Skeletal muscle cell (primary cell): Measurements from ENCODE around the gene LAG3.

ENCODE experiments used
- DNase-seq: peaks from one replicate; pipeline ENCODE4 v3.0.0-alpha.2; 2010; ENCODE audit warnings: low read depth
- H3K4me3 ChIP-seq: 2 replicates; pipeline ENCODE4 v1.5.1; 2011; ENCODE audit warnings: low read depth, mild to moderate bottlenecking, control low read depth, low read length, moderate library complexity

The LAG3 gene

DNA sequence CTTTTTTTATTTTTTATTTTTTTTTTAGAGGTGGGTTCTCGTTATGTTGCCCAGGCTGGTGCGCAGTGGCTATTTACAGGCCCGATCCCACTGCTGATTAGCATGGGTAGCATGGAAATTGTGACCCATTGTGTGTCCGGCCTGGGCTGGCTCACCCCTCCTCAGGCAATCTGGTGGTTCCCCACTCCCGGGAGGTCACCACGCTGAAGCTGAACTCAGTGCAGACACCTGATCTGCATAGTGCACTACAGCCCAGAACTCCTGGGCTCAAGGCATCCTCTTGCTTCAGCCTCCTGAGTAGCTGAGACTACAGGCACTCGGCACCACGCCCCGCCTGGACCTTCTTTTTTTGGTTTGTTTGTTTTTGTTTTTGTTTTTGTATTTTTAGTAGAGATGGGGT is 11.5 kb downstream of the LAG3 start:
- no peak overlapping the region for H3K4me3 ChIP-seq
- DNase-seq = no peak

DNA sequence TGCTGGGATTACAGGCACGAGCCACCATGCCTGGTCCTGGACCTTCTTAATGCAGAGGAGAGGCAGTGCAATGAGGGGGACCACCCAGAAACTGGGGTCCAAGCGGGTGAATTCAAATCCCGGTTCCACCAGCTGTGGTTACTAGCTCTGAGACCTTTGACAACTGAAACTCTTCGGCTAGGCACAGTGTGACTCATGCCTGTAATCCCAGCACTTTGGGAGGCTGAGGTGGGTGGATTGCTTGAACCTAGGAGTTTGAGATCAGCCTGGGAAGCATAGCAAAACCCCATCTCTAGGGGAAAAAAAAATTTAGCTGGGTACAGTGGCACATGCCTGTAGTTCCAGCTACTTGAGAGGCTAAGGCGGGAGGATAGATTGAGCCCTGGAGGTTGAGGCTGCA is 12.0 kb downstream of the LAG3 start:
- H3K4me3 ChIP-seq = no peak overlapping the region
- no peak for DNase-seq

DNA sequence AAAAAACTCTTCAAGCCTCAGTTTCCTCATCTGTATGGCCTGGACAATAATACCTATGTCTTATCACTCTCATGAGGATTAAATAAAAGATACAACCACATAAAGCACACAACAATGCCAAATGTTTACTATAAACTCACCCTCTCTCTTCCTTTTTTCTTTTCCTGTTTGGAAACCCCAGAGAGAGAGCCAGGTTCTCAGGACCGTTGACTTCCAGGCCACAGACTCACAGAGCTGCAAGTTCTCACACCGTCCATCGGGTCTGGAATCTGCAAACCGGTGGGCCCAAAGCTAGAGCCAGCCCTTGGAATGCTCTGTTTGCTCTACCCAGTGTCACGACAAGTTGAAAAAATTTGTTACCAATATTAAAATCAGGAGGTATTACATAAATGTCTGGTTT is 12.4 kb downstream of the LAG3 start:
- no peak overlapping the region for H3K4me3 ChIP-seq

DNA sequence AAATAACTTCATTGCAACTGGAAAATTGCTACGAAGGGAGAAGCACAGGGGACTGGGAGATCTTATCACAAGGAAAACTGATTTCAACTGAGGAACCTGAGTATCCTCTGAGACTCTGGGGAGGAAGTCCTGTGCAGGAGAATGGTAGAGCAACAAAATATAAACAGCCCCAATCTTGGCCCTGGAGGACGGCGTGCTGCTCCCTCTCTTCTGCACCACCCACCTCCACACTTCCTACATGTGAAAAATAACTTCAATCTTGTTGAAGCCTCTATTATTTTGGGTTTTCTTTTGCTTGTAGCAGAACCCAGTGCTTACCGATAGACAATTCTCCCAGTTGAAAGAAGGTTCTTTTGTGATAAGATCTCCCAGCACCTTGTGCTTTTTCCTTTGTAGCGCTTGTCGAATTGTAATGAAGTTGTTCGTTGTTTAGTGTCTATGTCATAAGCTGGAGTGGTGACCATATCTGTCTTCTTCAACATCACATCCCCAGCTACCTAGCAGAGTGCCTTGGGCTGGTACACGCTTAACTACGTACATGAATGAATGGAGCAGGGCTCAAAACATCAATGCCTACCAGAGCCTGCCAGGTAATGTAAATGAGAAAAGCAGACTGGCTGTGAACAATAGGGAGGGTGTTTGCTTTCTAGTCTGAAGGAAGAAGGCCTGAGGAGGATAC is 14.2 kb downstream of the LAG3 start:
- no peak for DNase-seq
- H3K4me3 ChIP-seq = no peak overlapping the region

More for the DNA sequence above, 12.4 kb downstream of the LAG3 start:
- no peak for DNase-seq

DNA sequence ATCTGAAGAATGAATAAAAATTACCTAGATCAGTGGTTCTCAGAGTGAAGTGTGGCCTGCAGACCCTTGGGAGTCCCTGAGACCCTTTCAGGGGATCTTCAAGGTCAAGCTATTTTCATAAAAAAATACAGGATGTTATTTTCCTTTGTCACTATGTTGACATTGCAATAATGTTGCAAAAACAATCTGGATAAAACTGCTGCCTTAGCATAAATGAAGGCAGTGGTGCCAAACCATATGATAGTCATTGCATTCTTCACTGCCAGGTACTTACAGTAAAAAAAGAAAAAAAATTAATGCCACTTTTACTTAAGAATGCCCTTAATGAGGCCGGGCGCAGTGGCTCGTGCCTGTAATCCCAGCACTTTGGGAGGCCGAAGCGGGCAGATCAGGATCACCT is 15.0 kb downstream of the LAG3 start:
- no peak for DNase-seq
- no peak overlapping the region for H3K4me3 ChIP-seq

DNA sequence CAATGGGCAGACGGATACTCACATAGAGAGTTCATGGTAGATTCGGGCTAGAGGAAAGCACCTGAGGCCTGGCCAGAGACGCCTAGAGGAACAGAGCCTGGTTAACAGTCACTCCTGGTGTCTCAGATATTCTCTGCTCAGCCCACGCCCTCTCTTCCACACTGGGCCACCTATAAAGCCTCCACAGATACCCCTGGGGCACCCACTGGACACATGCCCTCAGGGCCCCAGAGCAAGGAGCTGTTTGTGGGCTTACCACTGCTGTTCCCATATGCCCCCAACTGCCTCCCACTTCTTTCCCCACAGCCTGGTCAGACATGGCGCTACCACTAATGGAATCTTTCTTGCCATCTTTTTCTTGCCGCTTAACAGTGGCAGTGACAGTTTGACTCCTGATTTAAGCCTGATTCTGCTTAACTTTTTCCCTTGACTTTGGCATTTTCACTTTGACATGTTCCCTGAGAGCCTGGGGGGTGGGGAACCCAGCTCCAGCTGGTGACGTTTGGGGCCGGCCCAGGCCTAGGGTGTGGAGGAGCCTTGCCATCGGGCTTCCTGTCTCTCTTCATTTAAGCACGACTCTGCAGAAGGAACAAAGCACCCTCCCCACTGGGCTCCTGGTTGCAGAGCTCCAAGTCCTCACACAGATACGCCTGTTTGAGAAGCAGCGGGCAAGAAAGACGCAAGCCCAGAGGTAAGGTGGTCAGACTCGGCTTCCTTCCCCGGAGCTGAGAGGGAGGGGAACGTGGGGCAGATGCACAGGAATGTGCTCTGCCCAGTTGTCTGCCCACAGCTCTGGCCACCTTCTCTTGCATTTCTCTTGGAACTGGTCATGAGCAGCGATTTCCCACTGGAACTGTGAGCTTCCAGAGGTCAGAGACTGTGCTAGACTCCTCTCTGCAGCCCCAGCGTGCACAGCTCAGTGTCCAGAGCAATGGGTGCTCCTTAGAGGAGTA is 16.9 kb downstream of the LAG3 start, which contains the start of gene CD4:
CD4 (plus strand) TSS at position 557 of the 953 bp plus-strand sequence. CDS start 10,611 bp downstream, outside the sequence.
- no peak within 1 kb of the TSS for H3K4me3 ChIP-seq
- DNase-seq = no peak

DNA sequence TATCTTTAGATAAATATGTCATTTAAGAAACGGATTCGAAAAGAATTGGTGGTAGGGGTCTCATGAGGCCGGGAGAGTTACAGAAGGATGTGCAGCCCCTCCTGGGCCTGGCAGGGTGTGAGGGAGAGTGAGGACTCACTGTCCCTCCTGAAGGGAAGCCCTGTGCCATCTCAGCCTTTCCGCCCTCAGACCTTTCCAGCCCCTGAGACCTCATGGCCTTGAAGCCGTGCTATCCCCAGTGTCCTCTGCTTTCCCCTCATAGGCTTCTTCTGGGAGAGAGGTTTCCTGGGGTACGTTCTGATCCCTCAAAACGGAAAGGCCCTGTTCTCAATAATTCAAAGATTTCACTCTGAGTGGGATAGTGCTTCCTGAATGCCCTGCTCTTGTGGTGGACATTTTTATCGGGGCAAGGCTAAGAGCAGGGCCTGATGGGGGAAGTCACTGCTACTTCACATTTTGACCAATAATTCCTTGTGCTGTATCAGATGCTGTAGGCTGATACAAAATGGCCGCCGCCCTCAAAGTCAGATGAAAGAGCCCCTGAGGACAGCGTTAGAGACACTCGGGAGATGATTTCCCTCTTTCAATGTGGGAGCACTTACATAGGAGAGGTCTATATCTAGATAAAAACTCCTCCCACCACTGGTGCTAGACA is 18.3 kb downstream of the LAG3 start:
- no peak for DNase-seq
- H3K4me3 ChIP-seq = no peak overlapping the region

DNA sequence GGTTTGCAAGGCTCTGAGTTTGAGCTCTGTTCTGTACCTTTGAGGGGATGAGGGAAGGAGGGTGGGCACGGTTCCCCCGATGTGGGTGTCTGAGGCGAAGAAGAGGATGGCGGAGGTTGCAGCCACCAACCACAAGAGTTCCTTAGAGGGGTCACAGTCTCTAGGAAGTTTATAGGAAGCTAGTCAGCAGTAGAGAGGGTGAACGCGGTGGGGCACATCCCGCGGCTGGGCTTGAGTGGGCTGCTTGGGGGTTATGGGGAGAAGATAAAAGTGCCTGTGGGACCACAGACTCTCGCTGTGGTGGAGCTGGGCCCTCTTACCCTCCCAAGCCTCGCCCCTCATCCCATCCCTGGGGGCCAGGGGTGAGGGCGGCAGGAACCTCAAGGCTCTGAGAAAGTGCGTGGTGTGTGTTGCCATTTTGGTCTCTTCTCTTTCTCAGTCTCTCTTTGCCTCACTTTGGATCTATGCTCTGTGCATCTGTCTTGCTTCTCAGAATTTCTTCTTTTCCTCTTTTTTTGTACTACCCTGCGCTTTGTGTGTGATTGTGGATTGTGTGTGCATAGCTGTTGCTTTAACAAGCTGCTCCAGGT is 19.7 kb downstream of the LAG3 start:
- H3K4me3 ChIP-seq = no peak overlapping the region
- DNase-seq = no peak

DNA sequence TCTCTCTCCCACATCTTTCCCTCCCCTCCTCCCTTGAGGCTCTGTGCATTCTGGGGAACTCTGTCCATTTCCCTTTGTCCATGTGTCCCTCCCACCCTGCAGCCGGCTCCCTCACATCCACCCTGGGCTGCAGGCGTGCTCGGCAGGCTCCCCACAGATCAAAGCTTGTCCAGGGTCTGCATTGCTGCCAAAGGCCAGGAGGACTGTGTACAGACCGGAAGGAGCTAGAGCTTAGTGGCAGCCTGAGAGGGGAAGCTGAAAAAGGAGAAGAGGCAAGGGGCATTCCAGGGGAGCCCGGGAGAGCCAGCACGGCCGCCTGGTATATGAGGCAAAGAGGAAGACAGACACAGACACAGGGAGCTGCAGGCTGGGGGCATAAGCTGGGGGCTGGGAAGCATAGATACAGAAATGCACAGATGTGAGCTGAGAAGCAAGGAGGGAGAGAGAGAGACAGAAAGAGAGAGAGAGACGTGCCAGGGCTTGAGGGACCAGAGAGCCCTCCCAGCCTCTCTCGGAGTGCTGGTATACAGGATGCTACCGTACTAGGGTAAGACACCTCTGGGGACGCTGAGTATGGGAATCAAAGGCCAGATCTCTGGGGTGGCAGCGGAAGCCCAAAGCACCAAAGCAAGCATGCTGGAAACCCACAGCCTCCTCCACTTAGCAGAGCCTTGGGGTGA is 20.3 kb downstream of the LAG3 start:
- no peak overlapping the region for H3K4me3 ChIP-seq
- DNase-seq = no peak

DNA sequence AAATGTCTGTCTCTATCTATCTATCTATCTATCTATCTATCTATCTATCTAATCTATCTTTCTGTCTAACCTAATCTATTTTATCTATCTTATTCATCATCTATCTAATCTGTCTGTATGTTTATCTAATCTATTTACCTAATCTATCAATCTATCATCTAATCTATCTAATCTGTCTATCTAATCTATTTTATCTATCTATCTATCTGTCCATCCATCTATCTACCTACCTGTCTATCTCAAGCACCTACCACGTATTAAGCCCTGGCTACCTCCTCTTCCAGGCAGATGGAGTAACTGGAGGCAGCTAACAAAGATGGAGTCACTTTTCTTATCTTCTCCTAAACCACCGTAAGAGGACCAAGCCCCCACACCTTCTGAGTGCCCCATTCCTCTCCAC is 22.8 kb downstream of the LAG3 start:
- no peak for DNase-seq
- H3K4me3 ChIP-seq = no peak overlapping the region

DNA sequence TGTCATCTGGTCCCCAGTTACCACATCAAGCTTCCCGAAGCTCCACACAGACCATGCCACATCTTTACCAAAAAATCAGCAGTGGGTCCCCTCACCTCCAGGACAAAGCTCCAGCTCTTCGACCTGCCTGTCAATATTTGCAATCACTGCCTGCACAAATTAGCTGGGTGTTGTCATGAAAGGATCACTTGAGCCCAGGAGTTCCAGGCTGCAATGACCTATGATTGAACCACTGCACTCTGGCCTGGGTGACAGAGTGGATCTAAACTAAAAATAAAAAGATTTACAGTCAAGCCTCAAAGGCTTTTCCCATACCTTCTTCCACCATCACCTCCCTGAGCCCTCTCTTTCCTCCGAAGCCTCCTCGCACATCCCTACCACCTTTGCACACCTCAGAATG is 24.3 kb downstream of the LAG3 start:
- no peak overlapping the region for H3K4me3 ChIP-seq

DNA sequence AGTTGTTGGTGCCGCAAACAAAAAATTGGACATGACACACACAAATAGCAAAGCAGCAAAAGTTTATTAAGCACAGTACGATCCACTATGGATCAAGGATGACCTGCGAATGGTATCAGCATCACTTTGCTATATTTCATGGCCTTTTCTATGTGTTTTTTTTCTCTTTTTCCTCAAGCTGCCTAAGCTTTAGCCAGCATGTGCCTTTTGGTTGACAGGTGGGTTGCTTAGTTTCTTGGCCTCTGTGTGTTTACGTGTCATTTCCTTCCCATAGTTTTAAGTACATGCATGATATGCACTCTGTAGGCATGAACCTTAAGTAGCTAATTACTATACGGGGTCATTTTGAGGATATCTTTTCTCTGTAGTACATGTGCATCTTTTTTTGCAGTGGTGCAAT is 26.8 kb downstream of the LAG3 start:
- DNase-seq = no peak
- no peak overlapping the region for H3K4me3 ChIP-seq

More for the DNA sequence above, 24.3 kb downstream of the LAG3 start:
- DNase-seq = no peak

DNA sequence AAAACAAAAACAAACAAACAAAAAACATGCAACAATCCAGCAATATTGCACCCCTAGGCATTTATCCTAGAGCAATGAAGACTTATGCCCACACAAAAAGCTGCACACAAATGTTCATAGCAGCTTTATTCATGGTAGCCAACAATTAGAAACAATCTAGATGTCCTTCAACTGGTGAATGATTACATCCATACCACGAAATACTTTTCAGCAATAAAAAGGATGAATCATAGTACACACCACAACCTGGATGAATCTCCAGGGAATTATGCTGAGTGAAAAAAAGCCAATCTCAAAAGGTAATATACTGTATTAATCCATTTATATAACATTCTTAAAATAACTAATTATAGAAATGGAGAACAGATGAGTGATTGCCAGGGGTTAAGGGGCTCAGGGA is 34.9 kb downstream of the LAG3 start:
- no peak for DNase-seq

DNA sequence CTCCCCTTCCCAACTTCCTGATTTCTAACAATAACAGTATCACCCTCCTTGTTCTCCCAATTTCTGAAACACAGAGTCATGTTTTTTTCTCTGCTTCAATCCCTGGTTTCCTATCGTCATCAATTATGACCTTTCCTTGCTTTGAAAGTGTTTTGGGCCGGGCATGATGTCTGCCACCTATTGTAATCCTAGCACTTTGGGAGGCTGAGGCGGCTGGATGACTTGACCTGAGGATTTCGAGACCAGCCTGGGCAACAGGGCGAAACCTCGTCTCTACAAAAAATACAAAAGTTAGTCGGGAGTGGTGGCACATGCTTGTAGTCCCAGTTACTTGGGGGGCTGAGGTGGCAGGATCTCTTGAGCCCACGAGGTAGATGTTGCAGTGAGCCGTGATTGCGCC is 36.7 kb downstream of the LAG3 start:
- no peak overlapping the region for H3K4me3 ChIP-seq
- no peak for DNase-seq

More for the DNA sequence above, 34.9 kb downstream of the LAG3 start:
- no peak overlapping the region for H3K4me3 ChIP-seq

DNA sequence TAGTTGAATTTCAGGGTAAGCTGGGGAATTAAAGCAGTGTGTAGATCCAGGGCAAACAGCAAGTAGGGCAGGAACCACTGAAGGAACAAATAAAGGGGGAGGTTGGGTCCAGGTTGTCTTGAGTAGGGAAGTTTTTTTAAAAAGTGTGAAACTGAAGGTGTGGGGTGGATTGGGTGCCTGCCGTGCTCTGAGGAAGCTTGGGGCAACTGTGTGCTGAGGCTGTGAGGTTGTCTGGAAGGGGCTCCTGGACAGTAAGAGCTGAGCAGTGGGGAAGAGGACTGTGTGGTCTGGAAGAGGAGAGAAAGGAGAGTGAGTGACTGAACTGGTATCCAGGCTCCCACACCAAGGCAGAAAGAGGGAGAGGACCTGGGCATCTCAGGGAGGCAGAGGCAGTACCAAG is 38.4 kb downstream of the LAG3 start:
- DNase-seq = no peak
- H3K4me3 ChIP-seq = no peak overlapping the region

DNA sequence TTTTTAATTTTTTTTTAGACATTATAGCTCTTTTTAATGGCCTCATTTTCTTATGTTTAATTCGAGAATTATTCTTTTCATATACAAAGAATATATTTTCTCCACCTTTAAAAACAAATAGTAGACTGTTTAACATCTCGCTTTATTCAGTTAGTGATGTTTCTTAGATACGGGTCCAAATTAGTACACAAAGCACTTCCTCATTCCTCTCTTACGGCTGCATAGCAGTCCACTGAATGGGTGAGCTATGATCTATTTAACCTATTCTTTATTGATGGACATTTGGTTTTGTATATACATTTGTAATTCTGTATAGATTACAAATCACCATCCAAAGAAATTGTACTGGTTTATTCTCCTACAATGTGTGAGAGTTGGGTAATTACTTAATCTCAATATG is 41.0 kb downstream of the LAG3 start:
- no peak overlapping the region for H3K4me3 ChIP-seq
- DNase-seq = no peak

DNA sequence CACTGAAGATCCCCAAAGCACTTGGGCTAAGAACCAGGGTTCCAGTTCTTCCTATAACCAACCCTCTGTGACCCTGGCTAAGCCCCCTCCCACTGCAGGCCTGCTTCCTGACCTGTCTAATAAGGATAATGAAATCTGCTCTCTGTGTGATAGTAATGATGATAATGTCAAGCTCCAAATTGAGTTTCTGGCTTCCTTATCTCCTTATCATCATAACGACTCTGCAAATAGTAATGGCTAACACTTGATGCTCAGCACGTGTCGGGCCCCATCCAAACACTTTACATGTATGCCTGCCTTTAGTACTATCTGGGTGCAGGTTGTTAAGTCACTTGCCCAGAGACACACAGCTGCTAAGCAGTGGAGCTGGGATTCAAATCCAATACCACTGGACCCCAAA is 44.3 kb downstream of the LAG3 start:
- no peak for DNase-seq
- no peak overlapping the region for H3K4me3 ChIP-seq

DNA sequence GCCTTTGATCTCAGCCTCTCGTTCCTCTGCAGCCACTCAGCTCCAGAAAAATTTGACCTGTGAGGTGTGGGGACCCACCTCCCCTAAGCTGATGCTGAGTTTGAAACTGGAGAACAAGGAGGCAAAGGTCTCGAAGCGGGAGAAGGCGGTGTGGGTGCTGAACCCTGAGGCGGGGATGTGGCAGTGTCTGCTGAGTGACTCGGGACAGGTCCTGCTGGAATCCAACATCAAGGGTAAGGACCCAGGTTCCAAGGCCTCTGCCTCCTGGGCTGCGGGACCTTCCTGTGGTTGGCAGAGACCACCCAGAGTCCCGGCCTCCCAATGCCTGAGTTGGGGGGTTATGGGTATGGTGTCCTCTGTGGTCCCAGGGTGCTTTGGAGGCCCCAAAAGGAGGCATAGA is 44.8 kb downstream of the LAG3 start:
- no peak overlapping the region for H3K4me3 ChIP-seq
- no peak for DNase-seq

DNA sequence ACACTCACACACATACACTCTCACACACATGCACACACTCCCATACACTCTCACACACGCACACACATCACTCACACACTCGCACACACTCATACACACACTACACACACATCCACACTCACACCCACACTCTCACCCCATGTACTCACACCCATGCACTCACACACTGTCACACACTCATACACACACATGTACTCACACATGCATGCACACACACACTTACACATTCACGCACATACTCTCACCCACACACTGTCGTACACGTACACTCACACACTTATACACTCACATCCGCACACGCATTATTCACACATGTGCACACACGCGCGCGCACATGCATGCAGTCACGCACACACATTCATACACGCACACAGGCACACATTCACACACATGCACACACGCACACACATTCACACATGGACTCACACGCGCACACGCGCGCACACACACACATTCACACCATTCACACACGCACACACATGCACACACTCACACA is 45.4 kb downstream of the LAG3 start:
- DNase-seq = no peak
- no peak overlapping the region for H3K4me3 ChIP-seq
